GM21447 (cell line): ENCODE data around the gene CCNB1IP1.
"Not testable (repeated sequence)": the region's sequence is repeated elsewhere in the genome, so short reads cannot be mapped to it uniquely, and the experiment has no call there.

Experiments
- ATAC-seq: cut with Tn5 transposase; IDR thresholded peaks from one replicate; pipeline ENCODE4 v1.9.1; 2021; ENCODE audit not compliant: unreplicated experiment

Gene CCNB1IP1, protein sequence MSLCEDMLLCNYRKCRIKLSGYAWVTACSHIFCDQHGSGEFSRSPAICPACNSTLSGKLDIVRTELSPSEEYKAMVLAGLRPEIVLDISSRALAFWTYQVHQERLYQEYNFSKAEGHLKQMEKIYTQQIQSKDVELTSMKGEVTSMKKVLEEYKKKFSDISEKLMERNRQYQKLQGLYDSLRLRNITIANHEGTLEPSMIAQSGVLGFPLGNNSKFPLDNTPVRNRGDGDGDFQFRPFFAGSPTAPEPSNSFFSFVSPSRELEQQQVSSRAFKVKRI

DNA sequence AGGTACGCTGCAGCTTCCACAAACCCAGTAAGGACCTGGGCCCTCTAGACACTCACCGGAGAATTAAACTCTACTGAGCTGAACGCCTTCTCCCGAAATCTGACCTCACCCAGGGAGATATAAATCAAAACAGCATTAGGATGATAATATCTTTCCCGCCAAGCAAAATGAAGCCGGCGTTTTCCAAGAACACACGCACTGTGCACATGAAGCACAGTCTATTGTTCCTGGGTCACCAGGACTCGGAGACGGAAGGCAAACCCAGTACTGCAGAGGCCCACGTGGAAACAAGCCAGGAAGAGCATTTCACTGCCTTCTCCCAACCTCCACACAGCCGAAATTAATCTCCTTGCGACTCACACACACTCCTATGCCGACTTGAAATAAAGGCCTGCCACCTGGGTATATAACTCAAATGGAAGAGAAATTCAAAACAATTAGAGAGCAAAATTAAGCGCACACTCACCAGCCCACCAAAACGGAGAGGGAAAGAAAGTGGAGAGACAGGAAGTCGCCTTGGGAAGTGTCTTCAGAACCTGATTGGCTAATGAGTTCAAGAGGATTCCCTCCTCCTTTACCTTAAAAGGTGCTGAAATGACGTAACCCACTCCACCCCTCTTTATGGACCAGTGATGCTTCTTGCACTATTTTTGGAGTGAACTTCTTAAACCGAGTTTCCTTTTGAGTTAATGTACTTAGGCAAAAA, at the start of gene CCNB1IP1:
Gene CCNB1IP1, minus strand, starts transcription at position 492 of the 706 bp plus-strand sequence. CDS start 16,756 bp downstream, outside the sequence.
- ATAC-seq, result peak; percentile 99

DNA sequence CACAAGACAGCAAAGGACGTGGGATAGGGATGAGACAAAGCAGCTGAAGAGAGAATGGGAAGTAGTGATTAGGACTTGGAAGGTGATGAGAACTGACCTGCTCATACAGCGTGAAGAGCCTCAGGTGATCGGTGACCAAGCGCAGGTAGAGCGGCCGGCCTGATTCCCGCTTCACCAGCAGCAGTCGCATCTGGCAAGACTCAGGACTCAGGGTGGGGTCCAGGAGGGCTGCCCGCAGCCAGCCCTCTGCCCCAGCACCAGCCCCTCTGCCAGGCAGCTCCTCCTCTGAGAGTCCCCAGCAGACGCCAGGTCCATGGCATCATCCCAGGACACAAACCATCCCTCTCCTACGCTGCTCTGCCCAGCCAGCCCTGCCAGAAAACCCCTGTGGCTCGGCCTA, 49.4 kb upstream of the CCNB1IP1 start:
- no peak for ATAC-seq

DNA sequence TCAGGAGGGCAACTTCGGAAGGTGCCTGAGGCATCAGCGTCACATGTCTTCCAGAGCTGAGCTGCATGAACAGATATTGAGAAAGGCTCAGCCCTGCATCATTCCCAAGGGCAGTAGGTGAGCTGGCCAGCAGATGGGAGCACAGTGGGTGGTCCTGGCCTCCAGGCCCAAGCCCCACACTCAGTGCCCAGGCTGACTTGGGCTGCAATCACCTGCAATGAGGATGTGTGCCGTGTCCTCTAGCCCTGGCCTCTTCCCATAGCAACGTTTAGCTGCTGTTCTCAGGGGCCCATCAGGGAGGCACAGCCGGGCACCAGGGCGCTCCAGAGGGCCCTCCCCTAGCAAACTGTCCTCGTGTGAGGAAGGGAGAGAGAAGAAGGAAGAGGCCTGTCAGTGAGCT, 48.3 kb upstream of the CCNB1IP1 start:
- no peak for ATAC-seq

DNA sequence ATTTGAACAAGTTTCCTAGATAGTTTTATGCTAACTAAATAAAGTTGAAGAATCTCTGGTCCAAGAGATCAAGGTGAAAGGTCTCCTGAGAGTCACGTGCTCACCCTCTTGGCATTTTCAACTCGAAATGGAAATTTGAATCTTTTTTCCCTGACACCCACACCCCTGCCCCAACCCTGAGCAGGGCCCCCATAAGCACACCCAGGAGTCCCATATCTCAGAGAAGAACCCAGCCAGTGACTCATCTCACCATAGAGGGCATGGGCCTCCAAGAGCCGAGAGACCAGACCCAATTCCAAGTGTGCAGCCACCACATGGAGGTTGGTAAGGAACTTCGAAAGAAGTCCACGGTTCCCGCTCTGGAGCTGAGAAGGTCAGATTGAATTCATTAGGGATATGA, 47.6 kb upstream of the CCNB1IP1 start:
- no peak for ATAC-seq

DNA sequence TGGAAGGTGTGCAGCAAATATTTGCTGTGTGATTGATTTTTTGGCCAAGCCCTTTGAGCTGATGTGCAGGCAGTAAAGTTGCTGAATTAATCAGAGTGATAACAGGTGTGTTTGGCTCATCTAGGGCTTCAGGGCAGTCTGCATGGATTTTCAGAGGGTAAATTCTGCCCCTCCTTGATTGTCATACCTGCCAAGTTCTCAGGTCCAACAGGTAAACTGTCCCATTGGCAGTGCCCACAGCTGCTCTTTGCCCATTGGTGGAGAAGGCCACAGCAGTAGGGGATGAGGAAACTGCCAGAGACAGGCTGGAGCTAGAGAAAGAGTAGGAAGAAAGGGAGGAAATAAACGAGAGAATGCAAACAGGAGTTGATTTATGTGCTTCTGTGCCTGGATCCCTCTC, 46.7 kb upstream of the CCNB1IP1 start:
- no peak for ATAC-seq

DNA sequence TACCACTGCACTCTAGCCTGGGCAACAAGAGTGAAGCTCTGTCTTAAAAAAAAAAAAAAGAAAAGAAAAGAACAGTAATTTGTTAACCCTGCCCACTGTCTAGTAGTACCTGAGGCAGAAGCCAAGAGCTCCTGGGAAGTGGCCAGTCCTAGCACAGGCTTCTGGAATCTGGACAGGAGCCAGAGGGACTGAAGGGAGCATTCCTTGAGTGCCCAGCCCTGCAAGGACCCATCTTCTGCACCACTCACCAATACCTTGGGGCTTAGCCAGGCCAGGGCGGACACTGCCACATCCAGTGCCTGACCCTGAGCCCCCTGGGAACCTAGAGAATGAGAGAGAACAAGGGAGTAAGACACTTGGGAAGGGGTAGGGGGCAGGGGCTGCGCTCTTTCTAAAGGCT, 44.1 kb upstream of the CCNB1IP1 start:
- no peak for ATAC-seq

DNA sequence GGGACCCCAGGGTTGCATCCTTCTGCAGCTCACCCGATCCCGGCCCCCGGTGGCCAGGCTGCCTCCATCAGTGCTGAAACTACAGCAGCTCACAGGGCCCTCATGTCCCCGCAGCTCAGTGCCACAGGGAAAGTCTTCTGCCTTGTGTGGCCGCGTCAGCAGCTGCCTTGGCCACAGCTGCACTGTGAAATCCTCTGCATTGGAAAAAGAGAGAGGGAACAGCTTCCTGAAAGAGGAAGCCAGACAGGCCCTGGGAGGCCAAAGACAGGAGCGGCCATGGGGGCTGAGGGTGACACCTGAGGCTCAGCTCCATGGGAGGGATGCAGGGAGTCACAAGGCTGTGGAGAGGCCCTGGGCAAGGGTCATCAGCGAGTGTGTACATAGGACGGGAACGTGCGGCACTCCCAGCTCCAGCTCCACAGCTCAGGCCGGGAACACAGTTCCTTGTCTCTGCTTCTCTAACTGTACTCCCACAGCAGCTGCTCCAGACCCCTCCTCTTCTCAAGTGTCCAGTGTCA, 43.1 kb upstream of the CCNB1IP1 start:
- no peak for ATAC-seq

DNA sequence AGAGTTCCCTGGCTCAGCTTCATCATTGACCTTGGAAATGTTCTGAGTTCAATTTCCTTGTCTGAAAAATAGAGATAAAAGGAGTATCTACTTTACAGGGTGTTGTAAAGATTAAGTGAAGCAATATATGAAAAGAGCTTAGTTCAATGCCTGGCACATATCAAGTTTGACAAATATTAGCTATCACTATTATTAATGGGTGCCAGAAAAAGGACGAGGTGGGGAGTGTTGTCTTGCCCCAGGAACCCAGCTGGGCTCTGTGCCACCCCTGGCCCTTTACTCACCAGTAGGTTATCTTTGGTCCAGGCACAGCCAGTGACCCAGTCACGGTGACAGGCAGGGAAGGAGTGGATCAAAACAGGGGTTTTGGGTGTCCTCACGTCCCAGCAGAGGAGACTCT, 42.4 kb upstream of the CCNB1IP1 start:
- no peak for ATAC-seq

DNA sequence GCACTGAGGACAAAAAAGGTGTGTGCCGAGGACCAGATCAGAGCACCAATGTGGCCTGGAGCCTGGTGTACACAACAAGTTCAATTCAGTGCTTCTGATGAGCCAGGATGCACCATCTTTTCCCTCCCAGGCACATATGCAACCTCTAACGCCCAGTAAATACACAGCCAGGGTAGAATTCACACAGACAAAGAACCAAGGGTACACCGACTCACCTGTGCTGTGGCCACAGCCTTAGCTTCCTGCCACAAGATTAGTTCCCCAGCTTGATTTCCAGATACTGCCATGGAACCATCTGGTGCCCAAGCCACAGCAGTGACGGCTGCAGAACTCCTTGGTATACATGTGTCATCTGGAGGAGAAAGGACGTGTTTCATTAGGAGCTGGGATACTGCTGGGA, 39.7 kb upstream of the CCNB1IP1 start:
- ATAC-seq, result no peak

DNA sequence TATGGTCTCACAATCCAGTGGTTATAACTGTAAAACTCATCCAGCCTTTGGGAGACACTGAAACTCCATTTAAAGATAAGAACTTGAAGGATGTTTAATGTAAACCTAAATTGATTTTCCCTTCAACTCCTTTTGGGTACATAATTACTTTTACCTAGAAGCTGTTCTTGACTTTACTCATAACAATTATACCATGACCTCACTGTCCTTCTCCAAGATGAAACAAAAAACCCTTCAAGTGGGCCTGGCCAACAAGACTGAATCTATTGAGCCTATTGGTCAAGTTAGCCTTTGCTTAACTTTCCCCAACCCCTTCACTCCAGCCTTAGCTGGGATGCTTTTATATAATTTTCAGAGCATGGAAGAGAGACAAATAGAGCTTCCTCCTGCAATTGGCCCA, 32.8 kb upstream of the CCNB1IP1 start:
- no peak for ATAC-seq

DNA sequence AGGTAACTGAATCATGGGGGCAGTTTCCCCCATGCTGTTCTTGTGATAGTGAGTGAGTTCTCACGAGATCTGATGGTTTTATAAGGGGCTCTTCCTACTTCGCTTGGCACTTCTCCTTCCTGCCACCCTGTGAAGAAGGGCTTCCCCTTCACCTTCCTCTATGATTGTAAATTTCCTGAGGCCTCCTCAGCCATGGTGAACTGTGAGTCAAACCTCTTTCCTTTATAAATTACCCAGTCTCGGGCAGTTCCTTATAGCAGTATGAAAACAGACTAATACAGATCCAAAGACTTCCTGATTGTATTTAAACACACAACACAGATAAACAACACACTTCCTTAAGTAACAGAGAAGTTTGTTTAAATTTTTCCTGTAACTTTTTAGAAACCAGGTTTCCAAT, 25.4 kb upstream of the CCNB1IP1 start:
- ATAC-seq, result not testable (repeated sequence)

DNA sequence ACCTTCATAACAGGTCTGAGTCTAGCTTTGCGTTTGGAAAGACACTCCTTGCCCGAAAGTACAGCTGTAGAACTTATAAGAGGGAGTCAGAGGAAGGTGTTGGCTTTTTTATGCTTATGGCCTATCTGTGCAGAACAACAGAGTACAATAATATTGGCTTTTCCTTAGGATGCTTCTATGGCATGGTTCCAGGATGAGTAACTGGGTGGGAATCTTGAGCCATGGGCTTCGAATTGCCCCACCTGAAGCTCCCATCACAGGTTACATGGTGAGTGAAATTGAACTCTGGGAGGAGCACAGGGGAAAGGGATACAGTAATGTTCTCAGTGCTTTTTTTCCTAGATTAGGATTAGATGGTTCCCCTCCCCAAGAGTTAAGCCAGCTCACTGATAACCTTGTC, 23.3 kb upstream of the CCNB1IP1 start:
- ATAC-seq, result no peak

DNA sequence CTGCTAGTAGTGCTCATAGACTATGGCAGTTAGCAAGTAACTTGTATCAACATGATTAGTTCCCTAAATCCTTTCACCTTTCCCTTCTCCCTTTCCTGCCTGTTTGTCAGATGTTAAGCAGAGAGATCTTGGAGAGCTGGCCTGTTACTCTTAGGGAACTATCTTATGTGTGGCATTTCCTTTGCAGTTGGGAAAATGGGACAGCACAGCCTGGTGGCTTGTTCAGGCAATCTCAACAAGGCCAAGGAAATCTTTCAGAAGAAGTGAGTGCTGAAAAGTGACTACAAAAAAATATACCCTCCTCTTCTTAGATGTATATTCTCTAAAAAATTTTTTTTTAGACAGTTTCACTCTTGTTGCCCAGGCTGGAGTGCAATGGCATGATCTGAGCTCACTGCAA, 17.8 kb upstream of the CCNB1IP1 start:
- no peak for ATAC-seq

DNA sequence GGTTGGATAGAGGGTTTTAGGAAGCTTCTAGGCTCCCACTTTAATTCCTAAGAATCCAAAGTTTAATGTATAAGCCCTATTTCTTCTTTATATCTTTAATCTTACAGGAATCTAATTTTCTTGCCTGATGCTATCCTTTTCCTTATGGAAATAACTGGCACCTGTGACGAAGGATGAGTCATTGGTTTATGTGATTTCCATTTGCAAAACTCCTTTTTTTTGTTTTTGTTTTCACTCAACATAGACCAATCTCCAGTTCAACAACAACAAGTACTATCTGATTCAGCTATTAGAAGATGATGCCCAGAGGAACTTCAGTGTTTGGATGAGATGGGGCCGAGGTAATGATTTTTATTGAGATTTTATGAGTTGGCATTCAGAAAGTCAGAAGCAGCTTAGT, 17.2 kb upstream of the CCNB1IP1 start:
- no peak for ATAC-seq

DNA sequence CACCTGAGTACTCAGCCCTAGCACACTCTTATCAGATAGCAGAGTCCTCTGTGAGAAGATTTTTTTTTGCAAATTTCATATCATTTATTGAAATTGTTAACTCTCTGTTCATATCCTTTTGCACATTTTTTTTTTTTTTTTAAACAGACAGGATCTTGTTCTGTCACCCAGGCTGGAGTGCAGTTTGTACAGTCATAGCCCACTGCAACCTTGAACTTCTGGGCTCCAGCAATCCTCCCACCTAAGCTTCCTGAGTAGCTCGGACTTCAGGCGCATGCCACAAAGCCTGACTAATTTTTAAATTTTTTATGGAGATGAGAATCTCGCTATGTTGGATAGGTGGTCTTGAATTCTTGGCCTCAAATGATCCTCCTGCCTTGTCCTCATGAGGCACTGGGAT, 14.7 kb upstream of the CCNB1IP1 start:
- no peak for ATAC-seq

DNA sequence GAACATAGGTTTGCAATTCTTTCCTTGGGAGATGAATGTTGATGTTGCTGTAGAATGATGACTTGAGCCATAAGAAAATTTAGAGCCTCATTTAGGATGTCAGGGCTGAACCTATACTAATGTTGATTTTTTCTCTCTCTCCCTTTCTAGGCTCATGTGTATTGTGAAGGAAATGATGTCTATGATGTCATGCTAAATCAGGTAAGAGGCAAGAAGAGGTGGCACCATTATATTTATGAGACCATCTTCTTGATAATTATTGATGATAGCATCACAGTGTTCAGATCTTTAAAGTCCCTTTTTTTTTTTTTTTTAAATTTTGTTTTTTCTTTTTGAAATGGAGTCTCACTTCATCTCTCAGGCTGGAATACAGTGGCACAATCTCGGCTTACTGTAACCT, 13.6 kb upstream of the CCNB1IP1 start:
- ATAC-seq, result no peak

DNA sequence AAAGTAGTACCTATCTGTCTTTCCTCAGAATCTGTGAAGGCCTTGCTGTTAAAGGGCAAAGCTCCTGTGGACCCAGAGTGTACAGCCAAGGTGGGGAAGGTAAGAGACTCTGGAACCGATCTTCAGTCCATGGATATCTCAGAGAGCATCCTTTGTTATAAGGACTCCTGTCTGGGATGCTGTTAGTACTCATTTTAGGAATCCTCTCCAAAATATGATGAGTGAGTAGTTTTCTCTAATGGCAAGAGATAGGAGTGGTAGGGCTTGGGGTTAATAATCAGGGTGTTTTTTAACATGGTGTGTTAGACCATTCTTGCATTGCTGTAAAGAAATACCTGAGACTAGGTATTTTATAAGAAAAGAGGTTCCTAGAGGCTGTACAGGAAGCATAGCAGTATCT, 12.3 kb upstream of the CCNB1IP1 start:
- no peak for ATAC-seq

DNA sequence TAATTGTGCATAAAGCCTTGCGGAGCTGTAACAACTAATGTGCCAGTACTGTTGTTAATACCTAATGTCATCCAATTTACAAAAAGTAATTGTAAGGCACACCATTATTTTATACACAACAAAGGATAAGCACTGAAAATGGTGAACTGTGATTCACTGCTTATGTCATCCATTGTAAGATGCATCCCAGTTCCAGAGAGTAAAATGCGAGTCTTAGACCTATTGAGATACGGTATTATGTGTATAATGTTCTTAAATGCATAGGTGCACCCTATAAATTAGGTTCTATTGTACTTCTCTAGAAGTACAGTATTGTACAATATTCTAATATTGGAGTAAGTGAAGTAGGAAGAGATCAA, 10.8 kb upstream of the CCNB1IP1 start:
- no peak for ATAC-seq

DNA sequence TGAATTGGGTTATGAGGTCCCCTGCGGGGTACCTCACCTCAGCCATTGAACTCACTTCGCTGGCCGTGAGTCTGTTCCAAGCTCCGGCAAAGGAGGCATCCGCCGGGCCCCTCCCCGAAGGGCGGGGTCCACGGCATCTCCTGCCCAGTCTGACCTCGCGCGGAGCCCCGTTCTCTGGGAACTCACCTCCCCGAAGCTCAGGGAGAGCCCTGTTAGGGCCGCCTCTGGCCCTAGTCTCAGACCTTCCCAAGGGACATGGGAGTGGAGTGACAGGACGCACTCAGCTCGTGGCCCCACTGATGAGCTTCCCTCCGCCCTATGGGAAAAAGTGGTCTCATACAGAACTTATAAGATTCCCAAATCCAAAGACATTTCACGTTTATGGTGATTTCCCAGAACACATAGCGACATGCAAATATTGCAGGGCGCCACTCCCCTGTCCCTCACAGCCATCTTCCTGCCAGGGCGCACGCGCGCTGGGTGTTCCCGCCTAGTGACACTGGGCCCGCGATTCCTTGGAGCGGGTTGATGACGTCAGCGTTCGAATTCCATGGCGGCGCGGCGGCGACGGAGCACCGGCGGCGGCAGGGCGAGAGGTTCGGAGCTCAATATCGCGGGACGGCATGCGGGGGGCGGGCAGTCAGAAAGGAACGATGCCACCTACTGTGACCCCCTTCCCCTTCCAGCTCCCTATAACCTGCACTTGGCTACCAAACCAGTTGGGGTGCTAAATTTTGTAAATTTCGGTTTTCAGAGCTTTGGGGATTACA, 10.2 kb upstream of the CCNB1IP1 start, which contains the start of gene PARP2:
Gene PARP2, plus strand, starts transcription at position 544 of the 770 bp plus-strand sequence. Its CDS starts 7 bp downstream, at position 551.
- peak; percentile 87 for ATAC-seq

DNA sequence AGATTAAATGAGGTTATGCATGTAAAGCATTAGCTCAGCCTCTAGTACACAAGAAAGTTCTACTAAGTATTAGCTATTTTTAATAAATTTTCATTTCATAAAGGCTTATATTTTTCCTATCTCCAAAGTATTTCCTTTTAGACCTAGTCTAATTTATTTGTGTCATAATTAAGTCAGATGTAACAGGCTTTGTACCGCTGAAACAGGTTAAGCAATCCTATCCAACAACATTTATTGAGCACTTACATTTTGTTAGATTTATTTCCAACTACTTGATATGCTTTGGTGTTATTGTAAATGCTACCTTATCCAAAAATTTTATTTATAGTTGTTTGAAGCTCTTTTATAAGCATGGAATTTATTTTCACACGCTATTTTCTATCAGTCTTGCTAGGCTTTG, 8.6 kb upstream of the CCNB1IP1 start:
- no peak for ATAC-seq

DNA sequence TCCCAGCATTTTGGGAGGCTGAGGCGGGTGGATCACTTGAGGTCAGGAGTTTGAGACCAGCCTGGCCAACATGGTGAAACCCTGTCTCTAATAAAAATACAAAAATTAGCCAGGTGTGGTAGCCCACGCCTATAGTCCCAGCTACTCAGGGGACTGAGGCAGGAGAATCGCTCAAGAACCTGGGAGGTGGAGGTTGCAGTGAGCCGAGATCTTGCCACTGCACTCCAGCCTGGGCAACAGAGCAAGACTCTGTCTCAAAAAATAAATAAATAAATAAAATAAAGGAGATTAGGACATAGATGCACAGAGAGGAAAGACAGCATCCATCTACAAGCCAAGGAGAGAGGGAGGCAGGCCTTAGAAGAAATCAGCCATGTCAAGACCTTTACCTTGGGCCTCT, 8.0 kb upstream of the CCNB1IP1 start:
- ATAC-seq, result not testable (repeated sequence)

DNA sequence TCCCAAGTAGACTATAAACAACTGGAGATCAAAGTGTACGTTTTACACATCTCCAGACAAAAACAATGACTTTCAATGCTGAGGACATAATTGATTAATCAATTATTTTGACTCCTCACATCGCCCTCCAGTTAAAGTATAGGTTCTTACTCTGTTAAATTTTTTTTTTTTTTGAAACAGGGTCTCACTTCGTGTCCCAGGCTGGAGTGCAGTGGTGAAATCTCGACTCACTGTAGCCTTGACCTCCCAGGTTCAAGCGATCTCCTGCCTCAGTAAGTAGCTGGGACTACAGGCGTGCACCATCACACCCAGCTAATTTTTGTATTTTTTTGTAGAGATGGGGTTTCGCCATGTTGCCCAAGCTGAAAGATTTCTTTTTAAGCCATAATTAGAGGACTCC, 938 bp upstream of the CCNB1IP1 start:
- ATAC-seq, result no peak
